Right forelimb (tissue), 1 donor: ENCODE data around the gene F2RL3.

Source experiments
- DNase-seq: peaks from one replicate; pipeline ENCODE4 v3.0.0-alpha.2; 2018

The F2RL3 gene

GRCh38 chr19:16895467-16896145 is 6.8 kb downstream of the F2RL3 start:
- no peak for DNase-seq

- DNase-seq = no peak
Measured at GRCh38 chr19:16896146-16897028, 7.6 kb downstream of the F2RL3 start.

DNA sequence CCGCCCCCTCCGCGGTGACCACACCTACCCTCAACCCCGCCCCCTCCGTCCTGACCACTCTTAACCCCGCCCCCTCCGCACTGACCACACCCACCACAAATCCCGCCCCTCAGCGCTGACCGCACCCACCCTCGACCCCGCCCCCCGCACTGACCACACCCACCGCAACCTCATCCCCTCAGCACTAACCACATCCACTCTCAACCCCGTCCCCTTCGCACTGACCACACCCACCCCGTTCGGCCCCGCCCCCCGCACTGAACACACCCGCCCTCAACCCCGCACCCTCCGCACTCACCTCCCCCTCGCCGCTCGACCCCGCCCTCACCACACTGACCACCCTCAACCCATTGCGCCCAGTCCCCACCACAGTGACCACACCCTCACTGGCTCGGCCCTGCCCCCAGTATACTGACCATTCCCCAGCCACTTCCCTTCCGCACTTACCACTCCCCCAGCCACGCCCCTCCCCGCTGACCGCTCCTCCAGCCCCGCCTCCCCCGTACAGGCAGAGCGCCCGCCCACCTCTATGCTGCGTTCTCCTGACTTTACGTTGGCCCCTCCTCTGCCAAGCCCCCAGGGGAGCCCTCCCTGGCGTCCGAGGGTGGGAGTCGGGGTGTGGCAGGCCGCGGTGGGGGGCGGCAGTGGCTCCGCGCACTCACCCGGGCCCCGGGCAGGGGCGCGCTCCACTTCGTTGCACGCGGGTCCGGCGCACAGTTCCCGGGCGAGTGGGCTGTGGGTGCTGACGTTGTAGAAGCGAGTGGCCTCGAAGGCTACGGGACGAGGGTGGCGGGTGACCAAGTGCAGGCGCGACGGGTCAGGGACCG is 8.4 kb downstream of the F2RL3 start:
- DNase-seq = peak; percentile 90

GRCh38 chr19:16897856-16898161 is 9.0 kb downstream of the F2RL3 start:
- DNase-seq = no peak

DNA sequence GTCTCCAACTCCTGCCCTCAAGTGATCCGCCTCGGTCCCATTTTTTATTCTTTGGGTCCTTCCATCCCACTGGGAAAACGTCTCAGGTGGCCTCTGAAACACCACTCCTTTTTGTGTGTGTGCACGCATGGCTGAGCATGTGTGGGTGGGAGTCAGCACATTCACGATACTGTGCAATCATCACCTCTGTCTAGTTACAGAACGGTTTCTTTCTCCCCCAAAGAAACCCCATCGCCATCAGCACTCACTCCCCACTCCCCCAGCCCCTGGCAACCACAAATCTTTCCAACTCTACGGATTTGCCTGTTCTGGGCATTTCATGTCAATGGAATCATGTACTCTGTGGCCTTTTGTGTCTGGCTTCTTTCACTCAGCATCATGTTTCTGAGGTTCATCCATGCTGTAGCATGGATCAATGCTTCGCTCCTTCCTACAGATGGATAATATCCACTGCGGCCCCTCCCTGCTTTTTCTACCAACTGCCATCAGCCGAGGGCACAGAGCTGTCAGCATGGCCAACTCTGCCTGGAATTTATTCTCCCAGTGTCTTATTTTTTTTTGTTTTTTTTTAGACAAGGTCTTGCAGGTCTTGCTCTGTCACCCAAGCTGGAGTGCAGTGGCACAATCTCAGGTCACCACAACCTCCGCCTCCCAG is 9.7 kb downstream of the F2RL3 start:
- DNase-seq = no peak

GRCh38 chr19:16899566-16900075 is 10.8 kb downstream of the F2RL3 start:
- DNase-seq = no peak

DNA sequence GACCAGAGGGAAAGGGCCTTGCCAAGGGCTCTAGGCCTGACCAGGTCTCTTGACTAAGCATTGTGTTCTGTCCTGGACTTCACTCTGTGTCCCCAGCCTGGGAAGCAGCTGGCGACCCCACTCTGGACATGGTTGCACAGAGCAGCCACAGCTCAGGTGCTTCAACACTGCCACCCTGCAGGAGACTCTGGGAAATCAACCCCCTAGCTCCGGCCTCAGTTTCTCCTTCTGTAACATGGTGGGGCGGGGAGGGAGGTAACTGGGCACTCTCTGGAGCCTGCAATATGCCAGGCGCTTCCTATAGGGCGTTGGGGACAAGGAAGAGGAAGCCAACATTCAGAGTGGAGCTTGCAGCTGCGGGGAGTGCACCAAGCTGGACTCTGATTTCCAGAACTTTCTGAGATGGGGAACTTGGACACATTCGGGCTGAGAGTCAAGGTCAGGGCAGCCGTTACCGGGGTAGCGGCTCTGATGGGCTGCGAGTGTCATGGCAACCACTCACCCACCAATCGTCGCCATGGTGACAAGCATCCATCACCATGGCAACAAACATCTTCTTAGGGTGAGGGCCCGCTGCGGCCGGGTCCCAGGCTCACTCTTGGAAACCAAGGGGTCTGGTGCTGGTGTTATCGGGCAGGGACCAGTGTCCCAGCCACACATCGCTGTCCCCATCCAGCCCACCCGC is 12.8 kb downstream of the F2RL3 start:
- no peak for DNase-seq

- no peak for DNase-seq
Measured at GRCh38 chr19:16902545-16902944, 13.7 kb downstream of the F2RL3 start.

- no peak for DNase-seq
Measured at GRCh38 chr19:16903347-16903746, 14.5 kb downstream of the F2RL3 start.

DNA sequence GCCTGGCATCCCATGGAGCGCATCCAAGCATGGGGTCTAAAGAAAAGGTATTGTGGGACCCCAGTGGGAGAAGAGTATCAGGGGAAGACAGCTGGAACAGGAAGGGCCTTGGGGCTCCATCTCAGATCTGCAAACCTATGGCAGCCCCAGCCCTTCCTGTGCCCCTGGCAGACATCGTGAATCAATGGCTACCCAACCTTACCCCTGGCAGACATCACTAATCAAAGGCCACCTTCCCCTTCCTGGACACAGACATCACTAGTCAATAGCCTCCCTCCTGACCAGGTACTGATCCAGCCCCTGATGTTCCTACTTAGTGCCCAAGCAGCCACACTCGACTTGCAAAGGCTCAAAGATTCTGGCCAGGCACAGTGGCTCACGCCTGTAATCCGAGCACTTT is 15.8 kb downstream of the F2RL3 start:
- DNase-seq = no peak

DNA sequence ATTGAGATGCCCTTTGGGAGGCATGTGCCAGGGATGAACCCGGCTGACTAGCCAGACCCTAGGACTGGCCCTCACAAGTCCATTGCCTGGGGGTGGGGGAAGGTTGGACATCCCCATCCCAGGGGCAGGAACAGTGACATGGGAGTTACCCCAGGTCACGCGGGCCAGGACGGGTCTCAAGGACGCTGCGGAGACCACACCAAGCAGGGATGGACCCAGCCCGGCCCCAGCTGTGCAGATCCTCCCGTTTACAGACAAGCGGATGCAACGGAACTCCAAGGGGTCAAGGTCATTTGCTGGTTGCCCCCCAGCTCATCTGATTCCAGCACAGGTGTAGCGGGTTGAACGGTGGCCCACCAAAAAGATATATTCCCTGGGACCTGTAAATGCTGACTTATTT is 20.0 kb downstream of the F2RL3 start:
- DNase-seq = no peak

DNA sequence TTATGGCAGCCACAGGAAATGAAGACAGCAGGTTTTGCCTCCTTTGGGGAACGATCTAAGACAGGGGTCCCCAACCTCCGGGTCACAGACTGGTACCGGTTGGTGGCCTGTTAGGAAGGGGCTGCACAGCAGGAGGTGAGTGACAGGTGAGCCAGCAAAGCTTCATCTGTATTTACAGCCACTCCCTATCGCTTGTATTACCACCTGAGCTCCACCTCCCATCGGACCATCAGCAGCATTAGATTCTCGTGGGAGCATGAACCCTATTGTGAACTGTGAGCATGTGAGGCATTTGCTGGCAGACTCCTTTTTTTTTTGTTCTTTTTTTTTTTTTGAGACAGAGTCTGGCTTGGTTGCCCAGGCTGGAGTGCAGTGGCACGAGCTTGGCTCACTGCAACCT is 22.2 kb downstream of the F2RL3 start:
- no peak for DNase-seq

- DNase-seq = no peak
Measured at GRCh38 chr19:16912780-16913179, 24.0 kb downstream of the F2RL3 start.

- DNase-seq = no peak
Measured at GRCh38 chr19:16914421-16914820, 25.6 kb downstream of the F2RL3 start.

- DNase-seq = no peak
Measured at GRCh38 chr19:16915135-16915534, 26.3 kb downstream of the F2RL3 start.

DNA sequence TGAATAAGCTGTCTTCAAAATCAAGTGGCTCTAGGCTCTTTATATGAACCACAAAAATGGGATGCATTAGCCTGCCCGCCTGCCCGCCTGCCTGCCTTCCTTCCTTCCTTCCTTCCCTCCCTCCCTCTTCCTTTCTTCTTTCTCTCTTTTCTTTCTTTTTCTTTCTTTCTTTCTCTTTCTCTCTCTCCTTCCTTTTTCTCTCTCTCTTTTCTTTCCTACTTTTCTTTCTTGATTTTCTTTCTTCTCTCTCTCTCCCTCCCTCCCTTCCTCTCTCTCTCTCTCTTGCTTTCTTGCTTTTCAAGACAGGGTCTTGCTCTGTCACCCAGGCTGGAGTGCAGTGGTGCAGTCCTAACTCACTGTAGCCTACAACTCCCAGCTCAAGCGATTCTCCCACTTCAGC is 26.9 kb downstream of the F2RL3 start:
- no peak for DNase-seq

DNA sequence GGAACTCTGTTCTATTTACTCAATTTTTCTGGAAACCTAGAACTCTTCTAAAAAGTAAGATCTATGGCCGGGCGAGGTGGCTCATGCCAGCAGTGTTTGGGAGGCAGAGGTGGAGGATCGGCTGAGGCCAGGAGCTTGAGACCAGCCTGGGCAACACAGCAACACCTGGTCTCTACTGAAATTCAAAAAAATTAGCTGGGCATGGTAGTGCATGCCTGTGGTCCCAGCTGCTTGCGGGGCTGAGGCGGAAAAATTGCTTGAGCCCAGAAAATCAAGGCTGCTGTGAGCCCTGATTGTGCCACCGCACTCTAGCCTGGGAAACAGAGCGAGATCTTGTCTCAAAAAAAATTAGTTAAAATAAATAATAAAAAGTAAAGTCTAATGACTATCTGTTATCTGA is 28.6 kb downstream of the F2RL3 start:
- no peak for DNase-seq

GRCh38 chr19:16919496-16919895 is 30.7 kb downstream of the F2RL3 start:
- no peak for DNase-seq

DNA sequence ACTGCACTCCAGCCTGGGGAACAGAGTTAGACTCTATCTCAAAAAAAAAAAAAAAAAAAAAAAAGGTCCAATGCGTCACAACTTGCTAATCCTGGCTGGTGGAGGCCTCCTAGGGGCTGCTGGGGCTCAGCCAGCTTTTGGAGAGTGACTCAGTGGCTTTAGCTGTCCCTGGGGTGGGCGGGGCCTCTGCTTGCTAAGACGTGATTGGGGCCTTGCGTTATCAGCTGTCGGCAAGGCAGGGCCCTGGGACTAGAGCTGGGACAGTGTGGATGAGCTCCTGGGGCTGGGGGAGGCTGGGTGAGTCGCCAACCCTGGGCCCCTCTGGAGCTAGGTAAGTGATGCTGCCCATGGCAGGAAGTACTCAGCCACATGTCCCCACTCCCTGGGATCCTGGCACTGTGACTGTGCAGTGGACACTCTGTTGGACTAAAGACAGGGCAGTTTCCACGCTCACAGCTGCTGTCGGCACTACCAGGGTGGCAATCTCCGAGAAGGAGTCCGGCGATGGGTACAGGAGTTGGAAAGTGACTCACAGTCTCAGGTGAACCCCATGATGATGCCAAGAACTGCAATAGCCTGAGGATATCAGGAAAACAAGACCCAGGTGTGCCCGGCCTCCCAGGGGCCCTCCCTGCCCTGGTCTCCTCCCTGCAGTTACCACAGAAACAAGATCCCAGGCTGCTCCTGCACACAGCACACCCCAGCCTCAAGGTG is 32.2 kb downstream of the F2RL3 start:
- DNase-seq = no peak

- no peak for DNase-seq
Measured at GRCh38 chr19:16921766-16922591, 33.2 kb downstream of the F2RL3 start.

DNA sequence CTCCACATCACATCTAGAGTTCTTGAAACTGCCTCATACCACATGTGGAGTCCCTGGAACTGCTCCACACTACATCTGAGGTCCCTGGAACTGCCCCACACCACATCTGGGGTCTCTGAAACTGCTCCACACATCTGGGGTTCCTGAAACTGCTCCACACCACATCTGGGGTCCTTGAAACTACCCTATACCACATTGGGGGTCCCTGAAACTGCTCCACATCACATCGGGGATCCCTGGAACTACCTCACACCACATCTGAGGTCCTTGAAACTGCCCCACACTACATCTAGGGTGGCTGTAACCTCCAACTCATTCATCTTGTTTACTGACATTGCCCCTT is 33.8 kb downstream of the F2RL3 start:
- DNase-seq = no peak
